ENCODE results near the gene OPHN1. TPM values are rescaled to one million over a fixed set of nuclear protein-coding genes. Genes with fewer than 3 reads are reported as not detected.

OPHN1 gene
- total RNA-seq, 1 experiment from 2014 or later: 4.6 TPM

- H3K27me3 ChIP-seq (replicated peaks; ENCODE audit: control insufficient read depth, insufficient read depth, low read length): no peaks in the 10 kb centered on the region
- ChIA-PET CTCF (no interaction called here), POLR2A (no interaction called here)
- Mint-ChIP-seq H3K27ac (ENCODE audit: unreplicated experiment) (no peak overlapping the region), H3K27me3 (ENCODE audit: insufficient read depth, unreplicated experiment) (no peaks in the 10 kb centered on the region), H3K4me1 (ENCODE audit: low read depth, unreplicated experiment) (no peaks in the 10 kb centered on the region), H3K9me3 (ENCODE audit: unreplicated experiment) (no peaks in the 10 kb centered on the region), H3K4me3 (ENCODE audit: unreplicated experiment) (no peak overlapping the region), H3K36me3 (ENCODE audit: insufficient read depth, unreplicated experiment) (no peaks in the 10 kb centered on the region)
- H3K4me3 ChIP-seq (ENCODE audit: low read depth, low read length): no peak overlapping the region
- TF ChIP-seq CTCF (IDR thresholded peaks at IDR 0.05; ENCODE audit: insufficient read depth in 1 of 2, low read depth in 1 of 2, low read length in 1 of 2, severe bottlenecking in 1 of 2, unreplicated experiment in 1 of 2): no peak
- H3K36me3 ChIP-seq (ENCODE audit: control insufficient read depth, insufficient read depth, low read length): no peaks in the 10 kb centered on the region
- H3K9me3 ChIP-seq: no peaks in the 10 kb centered on the region
- H3K4me1 ChIP-seq: no peaks in the 10 kb centered on the region
- no peak for DNase-seq
- intact Hi-C loops (cut with micrococcal nuclease; ENCODE audit: unreplicated experiment): no loop called here
- no TSS peak for BruUV-seq (replicated peaks)
These were observed 63.7 kb downstream of the OPHN1 start for GRCh38 chrX:68369559-68369958.

- Histone ChIP-seq H3K9me3 (no peaks in the 10 kb centered on the region), H3K36me3 (ENCODE audit: control insufficient read depth, insufficient read depth, low read length) (no peaks in the 10 kb centered on the region), H3K27me3 (replicated peaks; ENCODE audit: control insufficient read depth, insufficient read depth, low read length) (no peaks in the 10 kb centered on the region), H3K4me1 (no peaks in the 10 kb centered on the region), H3K4me3 (ENCODE audit: low read depth, low read length) (no peak overlapping the region)
- ChIA-PET CTCF (no interaction called here), POLR2A (no interaction called here)
- Mint-ChIP-seq H3K27me3 (ENCODE audit: insufficient read depth, unreplicated experiment) (no peaks in the 10 kb centered on the region), H3K4me1 (ENCODE audit: low read depth, unreplicated experiment) (no peaks in the 10 kb centered on the region), H3K9me3 (ENCODE audit: unreplicated experiment) (no peaks in the 10 kb centered on the region), H3K27ac (ENCODE audit: unreplicated experiment) (no peak overlapping the region), H3K4me3 (ENCODE audit: unreplicated experiment) (no peak overlapping the region), H3K36me3 (ENCODE audit: insufficient read depth, unreplicated experiment) (no peaks in the 10 kb centered on the region)
- DNase-seq: no peak
- no TSS peak for BruUV-seq (replicated peaks)
- no peak for TF ChIP-seq CTCF (IDR thresholded peaks at IDR 0.05; ENCODE audit: insufficient read depth in 1 of 2, low read depth in 1 of 2, low read length in 1 of 2, severe bottlenecking in 1 of 2, unreplicated experiment in 1 of 2)
- intact Hi-C loops (cut with micrococcal nuclease; ENCODE audit: unreplicated experiment): no loop called here
These were observed 68.0 kb downstream of the OPHN1 start for GRCh38 chrX:68365341-68365740.

GRCh38 chrX:68363984-68364383, 69.3 kb downstream of the OPHN1 start:
- POLR2A ChIA-PET: no interaction called here
- Histone ChIP-seq H3K4me1 (no peaks in the 10 kb centered on the region), H3K36me3 (ENCODE audit: control insufficient read depth, insufficient read depth, low read length) (no peaks in the 10 kb centered on the region), H3K27me3 (replicated peaks; ENCODE audit: control insufficient read depth, insufficient read depth, low read length) (no peaks in the 10 kb centered on the region), H3K4me3 (ENCODE audit: low read depth, low read length) (no peak overlapping the region), H3K9me3 (no peaks in the 10 kb centered on the region)
- no peaks in the 10 kb centered on the region for H3K4me1 Mint-ChIP-seq (ENCODE audit: low read depth, unreplicated experiment)
- no peaks in the 10 kb centered on the region for H3K27me3 Mint-ChIP-seq (ENCODE audit: insufficient read depth, unreplicated experiment)
- H3K27ac Mint-ChIP-seq (ENCODE audit: unreplicated experiment): no peak overlapping the region
- no peaks in the 10 kb centered on the region for H3K36me3 Mint-ChIP-seq (ENCODE audit: insufficient read depth, unreplicated experiment)
- BruUV-seq (replicated peaks): no TSS peak
- intact Hi-C loops (cut with micrococcal nuclease; ENCODE audit: unreplicated experiment): no loop called here
- CTCF ChIA-PET: no interaction called here
- no peaks in the 10 kb centered on the region for H3K9me3 Mint-ChIP-seq (ENCODE audit: unreplicated experiment)
- no peak for DNase-seq
- no peak overlapping the region for H3K4me3 Mint-ChIP-seq (ENCODE audit: unreplicated experiment)
- TF ChIP-seq CTCF (IDR thresholded peaks at IDR 0.05; ENCODE audit: insufficient read depth in 1 of 2, low read depth in 1 of 2, low read length in 1 of 2, severe bottlenecking in 1 of 2, unreplicated experiment in 1 of 2): no peak
